ENCODE data around the gene TSPAN14. TPM values are rescaled to one million over a fixed set of nuclear protein-coding genes. Genes with fewer than 3 reads are reported as not detected.

TSPAN14 gene
- total RNA-seq, 2 experiments from 2014 or later, result 17.0 to 33.4 TPM

- H3K4me2 ChIP-seq (ENCODE audit: low read length), result no peak overlapping the region
- no peaks in the 10 kb centered on the region for H3K9me2 ChIP-seq (ENCODE audit: insufficient read depth, low read length)
- H3K4me1 ChIP-seq (ENCODE audit: insufficient read depth, low read length, poor library complexity, severe bottlenecking), result peaks cover 12% of the 10 kb centered on the region
- H3K9me3 ChIP-seq (ENCODE audit: low read length), result no peaks in the 10 kb centered on the region
- no peak overlapping the region for H3K27ac ChIP-seq (ENCODE audit: low read depth, low read length, poor library complexity, severe bottlenecking)
- peaks cover 47% of the 10 kb centered on the region for H3K36me3 ChIP-seq (ENCODE audit: insufficient read depth, low read length)
- ChIA-PET CTCF (ENCODE audit: unreplicated experiment) (interaction anchor here (0.5 kb wide), 1 partner anchor 42 kb away, joined by 3 read pairs; no protein-coding TSS in a partner anchor), POLR2A (no interaction called here)
- intact Hi-C loops (cut with micrococcal nuclease; ENCODE audit: unreplicated experiment), result no loop called here
- H4K20me1 ChIP-seq (ENCODE audit: insufficient read depth, low read length), result no peaks in the 10 kb centered on the region
- no peak overlapping the region for H3K4me3 ChIP-seq (ENCODE audit: low read depth, low read length, poor library complexity, severe bottlenecking)
- DNase-seq (ENCODE audit: low spot score), result no peak
- TF ChIP-seq EZH2phosphoT487 (IDR thresholded peaks at IDR 0.05; ENCODE audit: borderline replicate concordance, low read depth, low read length) (no peak), CTCF (conservative IDR thresholded peaks at IDR 0.05; ENCODE audit: low read length) (no peak)
- H3K79me2 ChIP-seq (ENCODE audit: insufficient read depth, low read depth, low read length), result peaks cover 29% of the 10 kb centered on the region; the same call in 1 of the 2 replicates
- no TSS peak for BruUV-seq (replicated peaks)
- H2AFZ ChIP-seq (ENCODE audit: low read length), result no peak overlapping the region
Observed at GRCh38 chr10:80487421-80487785, 33.3 kb downstream of the TSPAN14 start.

- peaks cover 28% of the 10 kb centered on the region; the same call in 1 of the 2 replicates for H3K79me2 ChIP-seq (ENCODE audit: insufficient read depth, low read depth, low read length)
- no TSS peak for BruUV-seq (replicated peaks)
- no peak for TF ChIP-seq EZH2phosphoT487 (IDR thresholded peaks at IDR 0.05; ENCODE audit: borderline replicate concordance, low read depth, low read length)
- H4K20me1 ChIP-seq (ENCODE audit: insufficient read depth, low read length), result no peaks in the 10 kb centered on the region
- no peak overlapping the region for H2AFZ ChIP-seq (ENCODE audit: low read length)
- intact Hi-C loops (cut with micrococcal nuclease; ENCODE audit: unreplicated experiment), result no loop called here
- H3K4me1 ChIP-seq (ENCODE audit: insufficient read depth, low read length, poor library complexity, severe bottlenecking), result peaks cover 16% of the 10 kb centered on the region
- H3K27ac ChIP-seq (ENCODE audit: low read depth, low read length, poor library complexity, severe bottlenecking), result no peak overlapping the region
- H3K4me2 ChIP-seq (ENCODE audit: low read length), result no peak overlapping the region
- no peak for DNase-seq (ENCODE audit: low spot score)
- peaks cover 49% of the 10 kb centered on the region for H3K36me3 ChIP-seq (ENCODE audit: insufficient read depth, low read length)
- no peaks in the 10 kb centered on the region for H3K9me3 ChIP-seq (ENCODE audit: low read length)
- H3K9me2 ChIP-seq (ENCODE audit: insufficient read depth, low read length), result no peaks in the 10 kb centered on the region
- ChIA-PET CTCF (ENCODE audit: unreplicated experiment) (no interaction called here), POLR2A (interaction anchor here (2.0 kb wide), 1 partner anchor 15 kb away, joined by 7 read pairs; no protein-coding TSS in a partner anchor)
- H3K4me3 ChIP-seq (ENCODE audit: low read depth, low read length, poor library complexity, severe bottlenecking), result no peak overlapping the region
Observed at GRCh38 chr10:80487791-80488538, 33.9 kb downstream of the TSPAN14 start.

- no TSS peak for BruUV-seq (replicated peaks)
- H3K9me3 ChIP-seq (ENCODE audit: low read length), result no peaks in the 10 kb centered on the region
- DNase-seq (ENCODE audit: low spot score), result no peak
- intact Hi-C loops (cut with micrococcal nuclease; ENCODE audit: unreplicated experiment), result no loop called here
- TF ChIP-seq EZH2phosphoT487 (IDR thresholded peaks at IDR 0.05; ENCODE audit: borderline replicate concordance, low read depth, low read length) (no peak), CTCF (conservative IDR thresholded peaks at IDR 0.05; ENCODE audit: low read length) (no peak)
- ChIA-PET POLR2A (interaction anchor here (2.0 kb wide), 1 partner anchor 15 kb away, joined by 7 read pairs; no protein-coding TSS in a partner anchor), CTCF (ENCODE audit: unreplicated experiment) (no interaction called here)
- peaks cover 28% of the 10 kb centered on the region; the same call in 1 of the 2 replicates for H3K79me2 ChIP-seq (ENCODE audit: insufficient read depth, low read depth, low read length)
- H3K9me2 ChIP-seq (ENCODE audit: insufficient read depth, low read length), result no peaks in the 10 kb centered on the region
- no peak overlapping the region for H3K27ac ChIP-seq (ENCODE audit: low read depth, low read length, poor library complexity, severe bottlenecking)
- no peak overlapping the region for H2AFZ ChIP-seq (ENCODE audit: low read length)
- no peaks in the 10 kb centered on the region for H4K20me1 ChIP-seq (ENCODE audit: insufficient read depth, low read length)
- H3K4me2 ChIP-seq (ENCODE audit: low read length), result no peak overlapping the region
- peaks cover 52% of the 10 kb centered on the region for H3K36me3 ChIP-seq (ENCODE audit: insufficient read depth, low read length)
- H3K4me3 ChIP-seq (ENCODE audit: low read depth, low read length, poor library complexity, severe bottlenecking), result no peak overlapping the region
- H3K4me1 ChIP-seq (ENCODE audit: insufficient read depth, low read length, poor library complexity, severe bottlenecking), result peaks cover 22% of the 10 kb centered on the region
Observed at GRCh38 chr10:80488539-80489066, 34.5 kb downstream of the TSPAN14 start.
